ENCODE measurements around the gene GDPD5.
"Not testable (repeated sequence)": the region's sequence is repeated elsewhere in the genome, so short reads cannot be mapped to it uniquely, and the experiment has no call there.

Gene GDPD5

DNA sequence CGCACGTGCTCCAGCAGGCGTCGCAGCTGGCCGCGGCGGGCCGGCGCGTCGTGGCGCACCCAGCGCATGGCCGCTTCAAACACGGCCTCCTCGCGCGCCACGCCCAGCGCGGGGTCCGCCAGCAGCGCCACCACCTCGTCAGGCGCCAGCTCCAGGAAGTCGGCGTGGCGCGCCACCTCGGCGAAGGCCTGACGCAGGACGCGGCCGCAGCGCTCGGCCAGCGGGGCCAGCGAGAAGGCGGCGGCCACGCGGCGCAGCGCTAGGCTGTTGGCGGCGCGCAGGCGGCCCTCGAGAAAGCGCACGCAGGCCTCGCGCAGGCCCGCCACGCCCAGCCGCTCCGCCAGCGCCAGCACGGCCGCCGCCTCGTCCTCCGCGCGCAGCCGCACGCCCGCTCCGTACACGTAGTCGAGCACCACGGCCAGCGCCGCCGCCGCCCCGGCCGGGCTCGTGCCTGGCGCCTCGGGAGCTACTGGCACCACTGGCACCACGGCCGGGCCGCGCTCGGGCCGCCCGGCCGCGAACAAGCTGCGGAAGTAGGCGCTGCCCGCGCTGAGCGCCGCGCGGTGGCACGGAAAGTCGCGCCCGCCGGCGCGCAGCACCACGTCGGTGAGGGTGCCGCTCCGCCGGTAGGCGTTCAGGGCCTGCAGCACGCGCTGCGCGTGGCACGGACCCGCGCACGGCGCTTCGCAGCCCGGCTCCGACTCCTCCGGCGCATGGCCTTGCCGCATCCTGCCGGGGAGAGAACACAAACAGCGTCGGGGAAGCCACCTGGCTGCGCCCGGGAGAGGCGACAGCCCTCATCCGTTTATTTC lies 95.6 kb downstream of the GDPD5 start:
- DNase-seq (ENCODE audit: low spot score): peak; percentile 92

DNA sequence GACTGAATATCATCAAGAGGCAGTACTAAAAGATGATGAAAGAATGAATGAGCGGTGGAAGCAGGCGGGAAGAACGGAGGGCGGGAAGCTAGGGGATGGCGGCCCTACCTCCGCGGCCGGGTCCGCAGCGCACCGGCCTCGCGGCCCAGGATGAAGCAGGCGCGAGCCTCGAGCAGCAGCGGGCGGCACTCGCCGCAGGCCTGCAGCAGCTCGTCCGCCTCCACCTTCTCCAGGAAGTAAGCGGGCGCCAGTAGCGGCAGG lies 96.2 kb downstream of the GDPD5 start:
- DNase-seq (ENCODE audit: low spot score): no peak

DNA sequence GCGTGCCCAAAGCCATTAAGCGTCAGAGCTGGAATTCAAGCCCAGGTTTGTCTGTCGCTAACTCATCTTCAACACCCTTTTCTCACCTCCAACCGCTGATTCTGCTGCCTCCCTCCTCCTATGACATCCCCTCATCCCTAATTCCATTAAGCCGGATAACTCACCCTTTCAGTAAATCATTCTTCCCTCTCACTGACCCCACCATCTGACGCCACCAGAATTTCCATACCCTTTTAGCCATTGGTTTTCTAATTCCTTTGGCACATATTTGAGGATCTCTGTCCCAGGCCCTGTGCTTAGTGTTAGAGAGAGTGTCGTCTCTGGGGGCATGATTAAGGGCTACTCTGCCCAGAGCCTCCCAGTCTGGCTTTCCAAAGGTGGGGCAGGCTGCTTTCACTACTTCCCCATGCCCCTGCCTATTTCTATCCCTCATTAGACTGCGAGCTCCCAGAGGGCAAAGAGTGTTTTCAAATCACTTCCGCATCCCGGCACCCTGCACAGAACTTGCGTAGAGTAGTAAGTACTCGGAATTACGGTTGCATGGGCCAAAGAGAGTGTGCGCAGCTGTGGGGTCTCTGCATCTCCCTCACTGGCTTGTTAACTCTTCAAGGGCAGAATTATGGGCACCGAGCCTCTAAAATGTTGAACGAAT lies 96.6 kb downstream of the GDPD5 start:
- DNase-seq (ENCODE audit: low spot score): no peak

DNA sequence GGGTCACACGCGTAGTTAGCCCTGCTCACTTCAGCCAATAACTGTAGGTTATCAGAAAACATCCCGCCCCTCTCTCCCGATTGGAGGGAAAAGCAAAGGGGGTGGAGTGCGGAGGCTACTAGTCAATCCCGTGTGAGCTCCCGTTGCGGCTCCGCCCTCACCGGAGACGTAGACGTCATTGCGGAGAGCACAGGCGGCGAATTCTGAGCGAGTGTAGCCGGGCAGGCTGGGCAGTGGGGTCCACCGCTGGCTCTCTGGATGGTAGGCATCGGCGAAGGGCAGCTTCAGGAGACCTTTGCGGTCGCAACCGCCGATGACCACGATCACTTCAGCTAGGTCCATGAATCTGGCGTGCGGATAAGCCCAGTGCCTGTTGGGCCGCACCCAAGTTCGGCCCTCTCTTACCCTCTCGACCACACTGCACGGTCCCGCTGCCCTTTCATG lies 97.4 kb downstream of the GDPD5 start:
- DNase-seq (ENCODE audit: low spot score): peak; percentile 96

DNA sequence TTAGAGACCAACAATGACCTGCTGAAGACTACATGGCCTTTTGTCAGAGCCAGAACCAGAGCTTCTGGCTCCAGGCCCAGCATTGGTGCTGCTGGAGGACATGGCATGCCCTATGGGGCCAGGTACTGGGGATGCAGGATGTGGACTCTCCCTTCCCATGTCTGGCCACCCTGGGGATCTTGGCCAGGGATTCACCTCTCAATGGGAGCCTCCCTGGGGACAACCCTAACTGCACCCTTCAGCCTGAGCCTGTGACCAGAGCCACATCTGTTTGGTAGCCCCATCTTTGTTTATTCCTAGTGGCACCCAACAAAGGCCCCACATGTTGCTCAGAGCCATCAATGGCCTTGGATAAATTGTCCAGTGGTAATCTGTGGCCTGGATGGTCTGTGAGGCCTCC lies 98.6 kb downstream of the GDPD5 start:
- DNase-seq (ENCODE audit: low spot score): no peak

DNA sequence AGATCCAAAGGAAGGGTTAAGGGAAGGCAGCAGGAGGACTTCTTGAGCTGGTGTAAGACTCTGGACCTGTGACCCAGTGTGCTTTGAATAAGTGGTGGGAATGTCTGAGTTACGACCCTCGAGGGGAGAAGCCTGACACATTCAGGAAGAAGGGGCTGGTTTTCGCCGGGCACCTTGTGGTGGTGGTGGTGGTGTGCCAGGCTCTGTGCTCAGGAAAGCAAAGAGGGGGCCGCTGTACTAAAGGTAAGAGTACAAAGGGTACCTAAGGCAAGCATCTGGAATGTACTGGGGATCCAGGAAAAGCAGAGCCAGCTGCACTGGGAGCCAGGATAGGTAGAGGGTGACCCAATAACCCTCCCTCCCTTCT lies 99.0 kb downstream of the GDPD5 start:
- DNase-seq (ENCODE audit: low spot score): no peak

DNA sequence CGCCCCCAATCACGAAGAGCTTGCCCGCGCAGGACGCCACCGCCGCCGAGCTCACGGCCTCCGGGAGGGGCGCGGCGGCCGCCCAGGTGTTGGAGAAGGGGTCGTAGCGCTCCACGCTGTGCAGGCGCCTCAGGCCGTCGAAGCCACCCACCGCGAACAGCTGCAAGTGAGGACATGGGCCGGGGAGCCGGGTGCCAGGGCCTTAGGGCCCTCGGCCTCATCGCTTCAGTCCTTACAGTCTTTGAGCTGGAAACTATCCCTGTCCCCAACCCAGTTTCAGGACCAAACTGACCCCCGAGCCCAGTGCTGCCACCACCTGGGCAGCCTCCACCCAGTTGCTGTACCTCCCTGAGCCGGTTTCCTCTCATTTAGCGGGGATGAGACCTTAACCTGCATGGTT lies 100.3 kb downstream of the GDPD5 start:
- DNase-seq (ENCODE audit: low spot score): no peak

DNA sequence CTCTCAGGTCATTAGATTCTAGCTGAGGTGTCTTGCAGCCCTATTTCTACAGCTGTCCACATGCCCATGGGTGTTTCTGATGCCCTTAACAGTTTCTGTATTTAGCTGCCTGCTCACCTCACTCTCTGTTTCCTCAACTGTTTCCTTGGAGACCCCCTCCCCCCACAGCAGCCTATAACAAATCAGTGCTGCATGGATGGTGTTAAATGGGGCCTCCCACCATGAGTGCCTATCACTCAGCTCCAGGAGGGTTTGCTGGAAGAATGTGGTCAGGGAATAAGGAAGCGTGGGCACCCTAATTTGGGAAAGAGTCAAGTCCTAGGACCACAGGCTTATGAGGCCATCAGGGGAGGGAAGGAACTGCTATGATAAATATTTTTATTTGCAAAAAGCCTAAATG lies 101.3 kb downstream of the GDPD5 start:
- DNase-seq (ENCODE audit: low spot score): no peak

DNA sequence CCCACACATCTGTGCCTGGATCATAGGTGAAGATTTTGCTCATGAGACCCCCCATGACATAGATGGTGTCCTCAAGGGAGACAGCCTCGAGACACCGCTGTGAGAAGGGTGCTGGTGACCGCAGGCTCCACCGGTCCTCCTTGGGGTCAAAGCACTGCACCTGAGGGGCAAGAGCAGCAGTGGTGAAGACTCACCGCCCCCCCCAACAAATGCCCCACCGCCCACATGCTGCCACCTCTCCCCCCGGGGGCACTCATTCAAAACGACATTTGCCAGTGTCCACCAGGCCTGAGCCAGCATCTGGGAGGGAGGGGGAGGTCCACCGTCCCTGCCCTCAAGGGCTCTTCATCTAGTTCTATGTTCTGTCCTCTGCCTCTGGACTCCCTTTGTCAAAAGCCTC lies 102.0 kb downstream of the GDPD5 start:
- DNase-seq (ENCODE audit: low spot score): no peak

DNA sequence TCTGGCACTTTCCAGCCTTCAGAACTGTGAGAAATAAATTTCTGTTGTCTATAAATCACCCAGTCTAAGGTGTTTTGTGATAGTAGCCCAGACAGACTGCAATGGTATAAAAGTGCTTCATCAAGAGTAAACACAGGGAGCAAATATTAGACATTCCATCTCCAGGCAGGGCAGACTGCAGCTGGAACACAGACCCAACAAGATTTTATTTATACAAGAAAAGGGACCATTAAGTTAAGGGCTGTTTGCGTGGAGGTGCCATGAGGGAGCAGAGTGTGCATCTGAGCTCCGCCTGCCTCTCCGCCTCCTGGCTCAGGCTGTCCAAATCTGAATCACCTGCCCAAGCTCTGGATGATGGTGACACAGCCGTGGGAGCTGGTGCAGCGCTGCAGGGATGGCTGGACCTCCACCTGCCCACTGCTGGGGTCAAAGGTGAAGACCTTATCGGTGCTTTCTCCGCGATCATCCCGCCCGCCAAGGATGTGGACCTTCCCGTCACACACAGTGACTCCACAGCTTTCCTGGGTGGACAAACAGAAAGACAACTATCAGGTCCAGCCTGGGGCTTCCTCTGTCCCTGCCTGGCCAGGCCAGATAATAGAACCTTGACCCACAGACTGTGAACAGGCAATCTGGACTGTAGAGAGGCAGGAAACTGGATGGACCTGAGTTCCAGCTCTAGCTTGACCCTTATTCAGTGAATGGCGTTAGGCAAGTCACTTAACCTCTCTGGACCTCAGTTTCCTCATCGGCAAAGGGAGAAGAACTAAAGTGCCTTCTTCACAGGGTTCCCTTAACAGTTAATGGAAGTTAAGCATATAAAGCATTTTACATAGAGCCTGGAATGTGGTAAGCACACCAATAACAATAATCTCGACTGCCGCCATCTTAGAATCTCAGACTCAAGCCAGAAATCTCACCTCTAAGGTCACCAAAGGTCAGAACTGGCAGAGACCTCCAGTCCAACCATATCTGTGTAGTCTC lies 103.2 kb downstream of the GDPD5 start:
- no peak for DNase-seq (ENCODE audit: low spot score)

DNA sequence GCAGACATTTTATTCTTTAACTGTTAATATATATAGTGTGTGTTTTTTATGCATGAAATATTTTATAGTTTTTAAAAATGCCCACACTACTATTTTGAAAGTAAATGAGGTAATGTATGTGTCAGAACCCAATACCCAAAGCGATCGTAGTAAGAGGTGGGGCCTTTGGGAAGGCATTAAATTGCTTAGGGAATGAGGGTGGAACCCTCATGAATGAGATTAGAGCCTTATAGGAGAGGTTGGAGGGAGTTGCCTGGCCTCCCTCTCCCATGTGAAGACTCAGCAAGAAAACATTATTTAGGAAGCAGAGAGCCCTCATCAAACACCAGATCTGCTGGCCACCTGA lies 103.9 kb downstream of the GDPD5 start:
- DNase-seq (ENCODE audit: low spot score): no peak

DNA sequence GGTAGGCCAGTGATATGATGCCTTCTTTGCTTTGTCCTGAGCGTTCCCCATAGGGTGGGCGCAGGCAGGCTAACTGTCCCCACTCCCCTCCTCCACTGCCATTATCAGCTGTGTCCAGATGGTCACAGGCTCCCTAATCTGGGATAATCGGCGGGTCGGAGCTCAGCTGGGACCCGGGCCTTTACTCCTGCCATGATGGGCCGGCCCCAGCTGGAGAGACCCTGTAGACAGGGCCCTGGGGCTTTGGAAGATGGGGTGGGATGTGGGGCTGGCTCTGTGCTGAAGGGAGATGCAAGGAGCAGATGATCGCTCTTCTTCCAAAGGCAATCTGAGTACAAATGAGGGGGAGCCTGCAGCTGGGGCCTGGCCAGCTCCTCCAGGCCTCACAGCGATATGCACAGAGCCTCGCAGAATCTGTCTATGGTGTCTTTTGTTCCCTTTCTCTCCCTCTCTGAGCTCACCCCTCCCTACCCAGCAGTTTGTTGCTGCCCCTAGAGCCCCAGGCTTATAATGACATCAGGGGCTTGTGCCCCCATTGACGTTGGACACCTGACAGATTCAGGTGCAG lies 104.6 kb downstream of the GDPD5 start:
- no peak for DNase-seq (ENCODE audit: low spot score)

DNA sequence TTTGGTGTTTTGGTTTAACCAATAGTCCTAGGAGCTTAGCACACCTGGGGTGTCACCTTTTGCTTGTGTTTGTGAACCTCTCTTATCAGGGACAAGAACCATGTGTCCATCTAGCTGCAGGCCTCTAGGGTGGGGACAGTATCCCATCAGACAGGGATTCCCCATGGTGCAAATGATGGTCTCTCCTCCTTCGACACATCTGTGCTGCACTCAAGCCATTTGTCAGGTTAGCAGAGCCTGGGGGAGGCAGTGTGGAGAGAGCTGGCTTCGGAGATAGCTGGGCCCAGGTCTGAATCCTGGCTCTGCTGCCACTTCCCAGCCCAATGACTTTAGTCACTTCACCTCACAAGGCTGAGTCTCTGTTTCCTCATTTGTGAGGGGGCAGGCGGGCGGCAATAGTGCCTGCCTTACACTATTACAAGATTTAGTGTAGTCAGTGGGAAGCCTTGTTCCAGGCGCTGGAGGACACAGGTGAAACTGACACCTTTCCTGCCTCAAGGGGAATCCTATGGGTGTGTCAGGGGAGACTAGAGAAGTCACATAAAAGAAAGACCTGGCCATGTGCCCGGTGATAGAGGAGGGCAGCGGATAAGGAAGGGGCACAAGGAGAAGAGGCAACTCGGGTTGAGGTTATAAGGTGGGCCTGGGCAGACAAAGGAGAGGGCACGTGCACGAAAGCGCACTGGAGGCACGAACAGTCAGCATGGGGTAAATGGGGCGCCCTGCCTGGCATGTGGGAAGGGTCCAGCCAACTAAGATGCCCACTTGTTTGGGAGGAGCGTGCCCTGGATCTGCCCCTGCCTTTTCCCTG lies 105.3 kb downstream of the GDPD5 start:
- no peak for DNase-seq (ENCODE audit: low spot score)

DNA sequence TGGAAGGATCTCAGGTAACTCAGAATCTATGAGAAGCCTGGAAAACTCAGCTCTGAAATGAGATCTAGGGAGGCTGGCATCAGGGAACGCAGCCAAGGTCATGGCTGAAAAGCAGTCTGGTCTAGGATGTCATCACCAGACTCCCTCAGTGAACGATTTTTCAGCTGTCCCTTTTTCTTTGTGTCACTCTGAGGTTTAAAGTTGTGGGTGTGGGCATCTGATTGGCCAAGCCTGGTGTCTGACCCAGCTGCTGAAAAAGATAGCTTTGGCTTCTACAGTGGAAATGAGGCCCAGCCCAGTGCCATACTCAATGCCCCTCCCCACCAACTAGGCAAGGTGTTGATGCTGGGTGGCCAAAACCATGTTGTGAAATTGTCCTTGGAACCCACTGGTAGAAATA lies 111.9 kb downstream of the GDPD5 start:
- DNase-seq (ENCODE audit: low spot score): no peak

DNA sequence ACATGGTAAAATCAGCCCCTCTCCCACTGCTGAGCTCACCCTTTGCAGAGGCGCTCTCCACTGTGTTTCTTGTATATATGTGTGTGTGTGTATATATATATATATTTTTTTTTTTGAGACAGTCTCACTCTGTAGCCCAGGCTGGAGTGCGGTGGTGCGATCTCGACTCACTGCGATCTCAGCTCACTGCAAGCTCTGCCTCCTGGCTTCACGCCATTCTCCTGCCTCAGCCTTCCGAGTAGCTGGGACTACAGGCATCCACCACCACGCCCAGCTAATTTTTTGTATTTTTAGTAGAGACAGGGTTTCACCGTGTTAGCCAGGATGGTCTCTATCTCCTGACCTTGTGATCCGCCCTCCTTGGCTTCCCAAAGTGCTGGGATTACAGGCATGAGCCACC lies 112.6 kb downstream of the GDPD5 start:
- not testable (repeated sequence) for DNase-seq (ENCODE audit: low spot score)

DNA sequence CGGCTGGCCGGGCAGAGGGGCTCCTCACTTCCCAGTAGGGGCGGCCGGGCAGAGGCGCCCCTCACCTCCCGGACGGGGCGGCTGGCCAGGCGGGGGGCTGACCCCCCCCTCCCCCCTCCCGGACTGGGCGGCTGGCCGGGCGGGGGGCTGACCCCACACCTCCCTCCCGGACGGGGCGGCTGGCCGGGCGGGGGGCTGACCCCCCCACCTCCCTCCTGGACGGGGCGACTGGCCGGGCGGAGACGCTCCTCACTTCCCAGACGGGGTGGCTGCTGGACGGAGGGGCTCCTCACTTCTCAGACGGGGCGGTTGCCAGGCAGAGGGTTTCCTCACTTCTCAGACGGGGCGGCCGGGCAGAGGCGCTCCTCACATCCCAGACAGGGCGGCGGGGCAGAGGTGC lies 115.8 kb downstream of the GDPD5 start:
- not testable (repeated sequence) for DNase-seq (ENCODE audit: low spot score)

DNA sequence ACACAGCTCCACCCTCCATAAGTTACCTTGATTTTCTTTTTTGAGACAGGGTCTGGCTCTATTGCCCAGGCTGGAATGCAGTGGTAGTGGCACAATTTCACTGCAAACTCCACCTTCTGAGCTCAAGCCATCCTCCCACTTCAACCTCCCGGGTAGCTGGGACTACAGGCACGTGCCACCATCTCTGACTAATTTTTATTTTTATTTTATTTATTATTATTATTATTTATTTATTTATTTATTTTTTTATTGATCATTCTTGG lies 116.9 kb downstream of the GDPD5 start:
- no peak for DNase-seq (ENCODE audit: low spot score)

DNA sequence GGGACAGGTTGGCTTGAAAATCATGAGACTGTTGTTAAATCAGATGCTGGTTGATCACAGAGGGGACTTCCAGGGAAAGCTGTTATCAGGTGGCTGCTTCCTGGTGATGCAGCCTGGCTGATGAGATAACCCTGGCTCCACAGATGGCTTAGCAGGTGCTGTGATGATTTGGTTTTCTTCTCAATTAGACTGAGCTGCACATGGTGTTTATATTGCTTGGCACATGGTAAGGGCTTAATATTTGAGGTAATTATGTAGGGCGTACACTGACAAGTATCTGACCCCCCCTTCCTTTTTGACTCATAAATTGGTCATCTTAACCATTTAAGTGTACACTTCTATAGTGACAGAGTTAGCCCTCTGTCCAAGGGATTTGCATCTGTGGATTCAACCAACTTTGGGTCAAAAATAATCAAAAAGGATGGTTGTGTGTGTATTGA lies 119.4 kb downstream of the GDPD5 start:
- no peak for DNase-seq (ENCODE audit: low spot score)

DNA sequence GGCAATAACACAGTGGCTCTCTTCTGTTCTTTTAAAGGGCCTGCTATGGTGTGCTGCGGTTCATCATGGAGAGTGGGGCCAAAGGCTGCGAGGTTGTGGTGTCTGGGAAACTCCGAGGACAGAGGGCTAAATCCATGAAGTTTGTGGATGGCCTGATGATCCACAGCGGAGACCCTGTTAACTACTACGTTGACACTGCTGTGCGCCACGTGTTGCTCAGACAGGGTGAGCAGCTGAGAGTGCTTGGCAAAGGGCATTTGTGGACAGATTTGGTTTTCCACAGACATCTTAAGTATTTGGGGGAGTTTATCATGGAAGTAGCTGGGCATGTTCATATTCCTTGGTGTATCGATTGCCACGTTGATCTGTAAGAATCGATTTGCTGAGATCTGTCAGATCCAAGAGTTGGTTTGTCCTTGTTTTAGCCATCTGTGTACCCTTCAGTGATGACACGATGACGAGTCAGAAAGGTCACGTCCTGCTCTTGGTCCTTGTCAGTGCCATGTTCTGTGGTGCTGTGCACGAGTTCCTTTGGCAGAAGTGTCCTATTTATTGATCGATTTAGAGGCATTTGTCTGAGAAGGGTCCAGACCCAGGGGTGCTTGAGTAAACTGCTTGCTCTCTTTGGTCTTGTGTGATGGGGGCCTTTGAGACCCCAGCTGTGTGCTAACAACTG lies 121.6 kb downstream of the GDPD5 start:
- DNase-seq (ENCODE audit: low spot score): no peak

DNA sequence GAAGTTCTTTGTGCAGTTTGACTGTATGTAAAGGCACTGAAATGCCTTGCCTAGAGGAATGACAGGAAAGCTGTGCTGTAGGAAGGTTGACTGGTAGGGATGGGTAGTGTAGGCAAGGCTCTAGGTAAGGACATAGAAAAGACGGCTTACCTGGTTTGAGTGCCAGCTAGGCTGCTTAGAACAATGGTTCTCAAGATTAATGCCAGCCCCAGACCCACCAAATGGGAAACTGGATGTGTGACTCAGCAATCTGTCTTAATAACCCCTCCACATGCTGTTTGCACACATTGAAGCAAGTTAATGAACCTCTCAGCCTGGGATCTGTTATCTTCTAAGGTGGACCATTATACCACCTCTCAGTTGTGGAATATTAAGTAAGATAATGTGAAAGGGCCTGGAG lies 122.7 kb downstream of the GDPD5 start:
- no peak for DNase-seq (ENCODE audit: low spot score)

DNA sequence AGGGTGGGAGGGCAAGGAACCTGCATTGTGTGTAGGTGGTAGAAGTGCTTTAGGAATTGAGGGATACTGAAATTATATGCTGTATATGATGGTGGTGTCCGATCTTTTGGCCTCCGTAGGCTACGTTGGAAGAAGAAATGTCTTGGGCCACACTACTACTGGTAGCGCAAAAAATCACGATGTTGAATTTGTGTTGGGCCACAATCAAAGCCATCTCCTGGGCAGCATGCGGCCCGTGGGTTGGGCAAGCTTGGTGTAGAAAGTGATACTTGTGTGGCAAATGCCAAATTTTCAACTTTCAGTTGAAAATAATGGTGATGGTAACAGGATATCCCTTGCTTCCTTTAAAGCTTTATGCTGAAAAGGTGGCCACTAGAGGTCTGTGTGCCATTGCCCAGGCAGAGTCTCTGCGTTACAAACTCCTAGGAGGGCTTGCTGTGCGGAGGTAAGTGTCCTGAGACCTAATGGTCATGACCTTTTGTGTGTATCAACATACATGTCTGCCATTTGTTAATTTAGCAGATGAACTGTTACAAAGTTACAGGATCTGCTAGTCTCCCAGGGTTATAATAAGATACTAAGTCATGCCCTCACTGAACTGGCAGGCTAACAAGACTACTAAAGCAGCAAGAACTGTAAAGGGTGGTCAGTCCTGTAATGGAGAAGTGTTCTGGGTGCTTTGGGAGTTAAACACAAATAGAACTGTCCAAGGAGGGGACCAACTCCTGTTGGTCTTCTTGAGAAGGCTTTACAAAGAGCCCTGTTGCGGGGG lies 123.6 kb downstream of the GDPD5 start:
- DNase-seq (ENCODE audit: low spot score): no peak

All from GM03348 (cell line).